Testis (tissue), 3 donors: ENCODE data around the gene FCAMR. TPM values are rescaled to one million over a fixed set of nuclear protein-coding genes. Genes with fewer than 3 reads are reported as not detected.
A peak's percentile ranks its signal among the peaks of the same experiment; 100 is the strongest.

Experiments used
- DNase-seq: peaks from one replicate; pipeline ENCODE4 v3.0.0-alpha.2; 2019
- H3K27ac ChIP-seq, 2 donors: fragments of 200-600 bp; sonication (generic); one replicate each; pipeline ENCODE4 v1.5.1; 2019
- H3K27me3 ChIP-seq: fragments of 200-600 bp; sonication (generic); one replicate; pipeline ENCODE4 v1.5.1; 2019
- H3K36me3 ChIP-seq: fragments of 200-600 bp; sonication (generic); one replicate; pipeline ENCODE4 v1.5.1; 2017; ENCODE audit warnings: low read depth; ENCODE audit errors: missing control alignments
- H3K4me1 ChIP-seq: fragments of 200-600 bp; sonication (generic); one replicate; pipeline ENCODE4 v1.5.1; 2019
- H3K4me3 ChIP-seq, 2 donors: fragments of 200-600 bp; sonication (generic); one replicate each; pipeline ENCODE4 v1.5.1; 2017 to 2019
- H3K9me3 ChIP-seq: fragments of 200-600 bp; sonication (generic); one replicate; pipeline ENCODE4 v1.5.1; 2017
- CTCF ChIP-seq, 3 experiments: fragments of 450-650 bp in 2 of 3; fragments of 200-600 bp in 1 of 3; sonication (generic) in 1 of 3; IDR thresholded peaks; one replicate each; pipeline ENCODE4 v1.5.1; 2016 to 2019; ENCODE audit warnings: antibody characterized with exemption in 3 of 3, mild to moderate bottlenecking in 2 of 3, moderate library complexity in 1 of 3
- POLR2A ChIP-seq: fragments of 450-650 bp; IDR thresholded peaks from one replicate; pipeline ENCODE4 v1.6.1; 2017; ENCODE audit warnings: antibody characterized with exemption, mild to moderate bottlenecking, moderate library complexity
- WGBS, 2 donors: methylation state at CpG; one replicate each; pipeline ENCODE4 v1.1.5; 2018; 5-methylcytosine and 5-hydroxymethylcytosine counted together
- intact Hi-C: fragments of 100-400 bp; cut with DNase I; formaldehyde crosslinking; loops from one replicate; pipeline ENCODE4 v1.15.1; 2023; ENCODE audit warnings: low total_unique reads
- polyA plus RNA-seq: library from polyadenylated mRNA; stranded (reverse); fragments of 350-450 nt; fragmentation: Illumina TruSeq; extraction: RNeasy Lipid Tissue Mini Kit (QIAGEN cat#74804); gene quantifications from one replicate; pipeline ENCODE4 v1.2.3, GENCODE V29; 2014; ENCODE audit warnings: low read depth, low replicate concordance; ENCODE audit not compliant: insufficient read depth
- total RNA-seq, 2 donors: library from RNA; depleted of rRNA; stranded (reverse); fragments of >200 nt; gene quantifications; one replicate each; pipeline ENCODE4 v1.2.3, GENCODE V29; 2016

FCAMR gene
- total and polyA plus RNA-seq, 3 donors from 2014 or later, result 0.31 to 0.41 TPM; not detected in 1

GRCh38 chr1:206971029-206971655, 882 bp upstream of the FCAMR start:
- no peaks in the 10 kb centered on the region for H3K27me3 ChIP-seq
- no peaks in the 10 kb centered on the region for H3K36me3 ChIP-seq
- no peak for DNase-seq
- no peak for TF ChIP-seq POLR2A
- no peak for TF ChIP-seq CTCF (IDR thresholded peaks at IDR 0.05)
- no peak overlapping the region for H3K4me3 ChIP-seq
- peaks cover 6% of the 10 kb centered on the region for H3K4me1 ChIP-seq
- no peak overlapping the region for H3K27ac ChIP-seq
- 71 to 85% methylated on average over 2 of the region's 2 CpGs for WGBS, 2 donors
- H3K9me3 ChIP-seq, result no peaks in the 10 kb centered on the region
- intact Hi-C loops, result no loop called here

GRCh38 chr1:206969090-206969489, 1.2 kb downstream of the FCAMR start:
- H3K4me3 ChIP-seq, result no peak overlapping the region
- H3K27ac ChIP-seq, result no peak overlapping the region
- peak; percentile 46 for DNase-seq
- no peaks in the 10 kb centered on the region for H3K36me3 ChIP-seq
- intact Hi-C loops, result no loop called here
- H3K4me1 ChIP-seq, result peaks cover 6% of the 10 kb centered on the region
- H3K27me3 ChIP-seq, result no peaks in the 10 kb centered on the region
- TF ChIP-seq POLR2A (no peak), CTCF (IDR thresholded peaks at IDR 0.05) (no peak)
- H3K9me3 ChIP-seq, result no peaks in the 10 kb centered on the region
- WGBS, 2 donors, result 50 to 51% methylated on average over 4 to 5 of the region's 5 CpGs

GRCh38 chr1:206967096-206967849, 3.0 kb downstream of the FCAMR start:
- Histone ChIP-seq H3K4me1 (peaks cover 6% of the 10 kb centered on the region), H3K27me3 (no peaks in the 10 kb centered on the region), H3K36me3 (no peaks in the 10 kb centered on the region), H3K4me3 (no peak overlapping the region), H3K27ac (no peak overlapping the region), H3K9me3 (no peaks in the 10 kb centered on the region)
- intact Hi-C loops, result no loop called here
- no peak for DNase-seq
- 75 to 78% methylated on average over 8 of the region's 8 CpGs for WGBS, 2 donors
- no peak for TF ChIP-seq POLR2A
- no peak for TF ChIP-seq CTCF (IDR thresholded peaks at IDR 0.05)

GRCh38 chr1:206965781-206966180, 4.5 kb downstream of the FCAMR start:
- no peak for DNase-seq
- no peak for TF ChIP-seq POLR2A
- TF ChIP-seq CTCF (IDR thresholded peaks at IDR 0.05), result no peak
- Histone ChIP-seq H3K27me3 (no peaks in the 10 kb centered on the region), H3K27ac (no peak overlapping the region), H3K36me3 (no peaks in the 10 kb centered on the region), H3K9me3 (no peaks in the 10 kb centered on the region), H3K4me3 (no peak overlapping the region), H3K4me1 (peaks cover 6% of the 10 kb centered on the region)
- WGBS, 2 donors, result 83 to 95% methylated on average over 2 of the region's 2 CpGs
- intact Hi-C loops, result no loop called here
